A549 (cell line): ENCODE data around the gene GRPEL2. TPM values are rescaled to one million over a fixed set of nuclear protein-coding genes. Genes with fewer than 3 reads are reported as not detected.

Experiments
- ATAC-seq, 2 experiments: fragments of 200-7000 bp in 1 of 2; fragments of >200 bp in 1 of 2; cut with Nextera tagmentation in 1 of 2; cut with Tn5 transposase in 1 of 2; 3 replicates each; pipeline versions ENCODE4 v1.8.0 to v1.9.1; 2018 to 2020; ENCODE audit warnings: mild to moderate bottlenecking in 1 of 2, moderate library complexity in 1 of 2
- CTCF ChIA-PET: fragments of 300-600 bp; sonication (Branson Sonifier 250); formaldehyde crosslinking; extraction: SDS; loops from one replicate; lab custom pipeline; 2021; ENCODE audit warnings: antibody characterized with exemption, inconsistent platforms; lab: Yijun Ruan, JAX
- POLR2A ChIA-PET: fragments of 350-600 bp; formaldehyde crosslinking; extraction: SDS; loops from one replicate; lab custom pipeline; 2021; ENCODE audit warnings: antibody characterized with exemption, inconsistent platforms; lab: Yijun Ruan, JAX
- DNase-seq, 2 experiments: peaks; one replicate each; pipeline versions ENCODE4 v3.0.0 to v3.0.0-alpha.2; 2011 to 2016; ENCODE audit warnings: low read depth in 1 of 2, low spot score in 1 of 2
- FAIRE-seq: peaks from 2 replicates; lab custom pipeline; 2011; peaks lifted over from hg19 to GRCh38; lab: Jason Lieb, UNC
- H3K27ac ChIP-seq, 2 experiments: fragments of >200 bp; sonication (Bioruptor Twin); formaldehyde crosslinking; 3 replicates each; pipeline ENCODE4 v1.5.1; 2016 to 2017
- H3K4me1 ChIP-seq: fragments of >200 bp; sonication (Bioruptor Twin); formaldehyde crosslinking; 3 replicates; pipeline ENCODE4 v1.6.1; 2016
- H3K4me2 ChIP-seq: fragments of >200 bp; sonication (Bioruptor Twin); formaldehyde crosslinking; 3 replicates; pipeline ENCODE4 v1.6.1; 2016
- H3K4me3 ChIP-seq: fragments of >200 bp; sonication (Bioruptor Twin); formaldehyde crosslinking; 3 replicates; pipeline ENCODE4 v1.5.1; 2016
- H3K9me3 ChIP-seq: fragments of >200 bp; sonication (Bioruptor Twin); formaldehyde crosslinking; 3 replicates; pipeline ENCODE4 v1.6.1; 2016
- CEBPB ChIP-seq, 2 experiments: fragments of >200 bp in 1 of 2; sonication (Bioruptor Twin) in 1 of 2; formaldehyde crosslinking in 1 of 2; IDR thresholded peaks; 2 replicates each; pipeline ENCODE4 v1.6.1; 2012 to 2016
- CHD2 ChIP-seq: fragments of 150-350 bp; IDR thresholded peaks from 2 replicates; pipeline ENCODE4 v1.6.1; 2014; ENCODE audit warnings: low read length; ENCODE audit not compliant: partially characterized antibody
- CHD4 ChIP-seq: fragments of 200-600 bp; sonication (generic); IDR thresholded peaks from 2 replicates; pipeline ENCODE4 v1.6.1; 2016; ENCODE audit warnings: antibody characterized with exemption, mild to moderate bottlenecking, borderline replicate concordance
- FOSB ChIP-seq: fragments of 250-450 bp; sonication (Bioruptor Pico); IDR thresholded peaks from 2 replicates; pipeline ENCODE4 v1.5.0; 2020; ENCODE audit warnings: mild to moderate bottlenecking, moderate library complexity
- FOSL2 ChIP-seq, 2 experiments: fragments of 450-650 bp in 1 of 2; fragments of >200 bp in 1 of 2; sonication (Bioruptor Twin) in 1 of 2; formaldehyde crosslinking; IDR thresholded peaks; 2 replicates each; pipeline versions ENCODE4 v1.5.0 to v1.6.1; 2016 to 2020; ENCODE audit warnings: mild to moderate bottlenecking in 1 of 2, moderate library complexity in 1 of 2
- HOXB13 ChIP-seq: fragments of 250-450 bp; sonication (Bioruptor Pico); IDR thresholded peaks from 2 replicates; pipeline ENCODE4 v1.5.0; 2020; ENCODE audit warnings: low read depth, mild to moderate bottlenecking, moderate library complexity
- HOXB5 ChIP-seq: fragments of 250-450 bp; sonication (Bioruptor Pico); IDR thresholded peaks from 2 replicates; pipeline ENCODE4 v1.5.0; 2020; ENCODE audit warnings: mild to moderate bottlenecking, moderate library complexity
- JUN ChIP-seq, 2 experiments: fragments of >200 bp; sonication (Bioruptor Twin); formaldehyde crosslinking; IDR thresholded peaks; 2 replicates in 1 of 2; 3 replicates in 1 of 2; pipeline ENCODE4 v1.6.1; 2016 to 2017
- KDM5A ChIP-seq: fragments of 200-600 bp; sonication (generic); IDR thresholded peaks from 2 replicates; pipeline ENCODE4 v1.6.1; 2016; ENCODE audit warnings: antibody characterized with exemption, mild to moderate bottlenecking
- POLR2AphosphoS2 ChIP-seq: conservative IDR thresholded peaks from 2 replicates; pipeline ENCODE4 v1.6.1; 2012; ENCODE audit warnings: low read length, improper control_type of control experiment, inconsistent platforms
- RAD21 ChIP-seq, 2 experiments: fragments of >200 bp in 1 of 2; sonication (Bioruptor Twin) in 1 of 2; formaldehyde crosslinking in 1 of 2; IDR thresholded peaks in 1 of 2; conservative IDR thresholded peaks in 1 of 2; 2 replicates in 1 of 2; 3 replicates in 1 of 2; pipeline ENCODE4 v1.6.1; 2012 to 2018; ENCODE audit warnings: inconsistent platforms in 1 of 2
- RFX5 ChIP-seq: fragments of 450-650 bp; IDR thresholded peaks from 2 replicates; pipeline ENCODE4 v1.7.1; 2014; ENCODE audit warnings: antibody characterized with exemption, mild to moderate bottlenecking, moderate library complexity
- RNF2 ChIP-seq: fragments of 200-600 bp; sonication (generic); IDR thresholded peaks from 2 replicates; pipeline ENCODE4 v1.6.1; 2016; ENCODE audit warnings: low read depth, mild to moderate bottlenecking, antibody characterized with exemption, moderate library complexity, borderline replicate concordance
- SMC3 ChIP-seq: fragments of >200 bp; sonication (Bioruptor Twin); formaldehyde crosslinking; IDR thresholded peaks from 3 replicates; pipeline ENCODE4 v1.6.1; 2018; ENCODE audit warnings: inconsistent platforms
- ZFP36 ChIP-seq: fragments of 450-650 bp; IDR thresholded peaks from 2 replicates; pipeline ENCODE4 v1.6.1; 2014; ENCODE audit warnings: borderline replicate concordance; ENCODE audit not compliant: partially characterized antibody
- WGBS: methylation state at CpG from one replicate; pipeline ENCODE4 v1.1.6; 2017; ENCODE audit errors: missing lambda C conversion rate; 5-methylcytosine and 5-hydroxymethylcytosine counted together
- polyA plus RNA-seq, 4 experiments: library from polyadenylated mRNA; depleted of rRNA in 3 of 4; stranded (reverse); fragments of >200 nt; fragmentation: RNase III in 1 of 4; extraction: RNeasy Plus Mini Kit Qiagen cat#74134 plus additional on column Dnase treatment in 1 of 4; gene quantifications; 2 replicates in 3 of 4; 3 replicates in 1 of 4; pipeline ENCODE4 v1.2.3, GENCODE V29; 2011 to 2017
- TF ChIP-seq, protein P1 (sequence below): fragments of >200 bp; sonication (Bioruptor Twin); formaldehyde crosslinking; IDR thresholded peaks from 3 replicates; pipeline ENCODE4 v1.5.1; 2016
- TF ChIP-seq, protein P2 (sequence below): IDR thresholded peaks from 2 replicates; pipeline ENCODE4 v1.6.1; 2012; ENCODE audit warnings: low read depth, borderline replicate concordance

The GRPEL2 gene
- polyA plus RNA-seq, 2 of the 4 experiments (the other 2 are of a cell fraction) = 10.4 to 26.4 TPM

DNA sequence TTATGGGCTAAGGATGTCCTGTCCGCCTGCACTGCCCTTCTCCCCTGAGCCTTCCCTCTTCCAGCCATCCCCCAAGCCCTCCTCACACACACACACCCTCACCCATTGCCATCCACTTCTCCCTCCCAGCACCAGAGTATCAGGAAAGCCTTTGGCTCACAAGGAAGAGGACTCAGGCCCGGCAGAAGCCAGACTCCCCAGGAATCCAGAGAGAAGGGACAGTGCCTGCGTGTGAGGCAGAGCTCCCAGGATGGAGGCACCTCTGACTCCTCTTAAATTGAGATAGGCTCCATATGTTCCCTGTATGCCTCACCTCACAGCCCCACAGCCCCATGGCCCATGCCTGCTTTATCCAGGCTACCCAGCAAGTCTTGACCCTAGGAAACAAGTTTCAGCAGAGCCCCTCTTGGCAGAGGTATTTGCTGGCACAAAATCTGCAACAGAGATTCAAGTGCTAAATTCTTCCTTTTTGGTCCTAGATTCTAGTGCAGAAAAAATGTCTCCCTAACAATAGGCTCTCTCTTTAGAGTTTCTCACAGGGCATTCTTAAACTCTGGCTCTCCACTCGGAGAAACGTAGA is 33.0 kb downstream of the GRPEL2 start:
- no peak overlapping the region for H3K4me2 ChIP-seq
- no peak for FAIRE-seq
- no peak for ATAC-seq
- H3K4me3 ChIP-seq = no peak overlapping the region
- TF ChIP-seq, protein P1, sequence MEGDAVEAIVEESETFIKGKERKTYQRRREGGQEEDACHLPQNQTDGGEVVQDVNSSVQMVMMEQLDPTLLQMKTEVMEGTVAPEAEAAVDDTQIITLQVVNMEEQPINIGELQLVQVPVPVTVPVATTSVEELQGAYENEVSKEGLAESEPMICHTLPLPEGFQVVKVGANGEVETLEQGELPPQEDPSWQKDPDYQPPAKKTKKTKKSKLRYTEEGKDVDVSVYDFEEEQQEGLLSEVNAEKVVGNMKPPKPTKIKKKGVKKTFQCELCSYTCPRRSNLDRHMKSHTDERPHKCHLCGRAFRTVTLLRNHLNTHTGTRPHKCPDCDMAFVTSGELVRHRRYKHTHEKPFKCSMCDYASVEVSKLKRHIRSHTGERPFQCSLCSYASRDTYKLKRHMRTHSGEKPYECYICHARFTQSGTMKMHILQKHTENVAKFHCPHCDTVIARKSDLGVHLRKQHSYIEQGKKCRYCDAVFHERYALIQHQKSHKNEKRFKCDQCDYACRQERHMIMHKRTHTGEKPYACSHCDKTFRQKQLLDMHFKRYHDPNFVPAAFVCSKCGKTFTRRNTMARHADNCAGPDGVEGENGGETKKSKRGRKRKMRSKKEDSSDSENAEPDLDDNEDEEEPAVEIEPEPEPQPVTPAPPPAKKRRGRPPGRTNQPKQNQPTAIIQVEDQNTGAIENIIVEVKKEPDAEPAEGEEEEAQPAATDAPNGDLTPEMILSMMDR = no peak
- no peak for TF ChIP-seq SMC3
- TF ChIP-seq KDM5A = no peak
- TF ChIP-seq, protein P2, sequence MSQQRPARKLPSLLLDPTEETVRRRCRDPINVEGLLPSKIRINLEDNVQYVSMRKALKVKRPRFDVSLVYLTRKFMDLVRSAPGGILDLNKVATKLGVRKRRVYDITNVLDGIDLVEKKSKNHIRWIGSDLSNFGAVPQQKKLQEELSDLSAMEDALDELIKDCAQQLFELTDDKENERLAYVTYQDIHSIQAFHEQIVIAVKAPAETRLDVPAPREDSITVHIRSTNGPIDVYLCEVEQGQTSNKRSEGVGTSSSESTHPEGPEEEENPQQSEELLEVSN = no peak
- no peak for TF ChIP-seq RAD21 (conservative IDR thresholded peaks at IDR 0.05 in 1 of 2, IDR thresholded peaks at IDR 0.05 in 1 of 2)
- TF ChIP-seq FOSB = no peak
- TF ChIP-seq CHD2 = no peak
- no peak for TF ChIP-seq HOXB13 (CRISPR knock-in tag)
- no peak for TF ChIP-seq ZFP36
- TF ChIP-seq, all 56 proteins: peak for 0
- POLR2A ChIA-PET = no interaction called here
- Histone ChIP-seq H3K27ac (no peak overlapping the region), H3K9me3 (no peaks in the 10 kb centered on the region), H3K4me1 (no peaks in the 10 kb centered on the region; the same call in 2 of the 3 replicates)
- CTCF ChIA-PET = interaction anchor here (0.6 to 44.9 kb wide), 4 partner anchors 11 to 61 kb away, joined by 3 to 1709 read pairs (median 154); no protein-coding TSS in a partner anchor
- no peak for DNase-seq
- WGBS = 82% methylated on average over 4 of the region's 5 CpGs

DNA sequence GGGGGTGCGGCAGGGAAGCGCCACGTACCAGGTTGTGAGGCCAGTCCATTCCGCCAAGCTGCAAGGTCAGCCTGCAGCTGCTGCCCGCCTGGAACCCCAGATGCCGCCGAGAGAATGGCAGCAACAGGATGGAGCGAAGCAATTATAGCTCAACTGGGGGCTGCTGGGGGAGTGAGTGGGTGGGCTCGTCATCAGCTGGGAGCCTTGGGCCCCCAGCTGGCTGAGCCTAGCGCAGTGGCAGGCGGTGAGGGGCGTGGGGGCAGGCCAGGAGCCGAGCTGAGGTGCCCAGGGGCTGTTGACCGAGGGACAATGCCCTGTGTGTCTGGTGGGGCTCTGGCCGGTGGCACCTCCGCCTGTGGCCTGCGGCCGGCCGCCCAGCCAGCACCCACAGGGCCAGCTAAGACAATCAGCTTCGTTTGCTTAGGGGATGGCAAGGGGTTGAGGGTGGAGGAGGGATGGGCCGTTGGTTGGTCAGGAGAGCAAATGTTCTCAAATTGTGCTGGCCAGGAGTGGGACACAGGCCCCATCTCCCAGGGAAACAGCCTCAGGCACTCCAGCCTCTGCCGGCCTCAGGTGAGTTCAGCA is 34.0 kb downstream of the GRPEL2 start, which contains the start of gene IL17B:
IL17B (minus strand) TSS at position 116 of the 585 bp plus-strand sequence; CDS start at position 49, 67 bp downstream.
- FAIRE-seq (no peak), ATAC-seq (no peak), DNase-seq (no peak)
- TF ChIP-seq, protein P2 = no peak
- no peak for TF ChIP-seq RNF2
- TF ChIP-seq HOXB5 (CRISPR knock-in tag) = no peak
- Histone ChIP-seq H3K27ac (no peak within 1 kb of the TSS), H3K4me3 (no peak within 1 kb of the TSS), H3K4me1 (no peaks in the 10 kb centered on the region; the same call in 2 of the 3 replicates), H3K4me2 (no peak within 1 kb of the TSS), H3K9me3 (no peaks in the 10 kb centered on the region)
- CTCF ChIA-PET = interaction anchor here (0.7 to 44.9 kb wide), 7 partner anchors 10 to 239 kb away, joined by 3 to 1709 read pairs (median 71); no protein-coding TSS in a partner anchor
- WGBS = 72% methylated on average over 22 of the region's 22 CpGs
- POLR2A ChIA-PET = no interaction called here

DNA sequence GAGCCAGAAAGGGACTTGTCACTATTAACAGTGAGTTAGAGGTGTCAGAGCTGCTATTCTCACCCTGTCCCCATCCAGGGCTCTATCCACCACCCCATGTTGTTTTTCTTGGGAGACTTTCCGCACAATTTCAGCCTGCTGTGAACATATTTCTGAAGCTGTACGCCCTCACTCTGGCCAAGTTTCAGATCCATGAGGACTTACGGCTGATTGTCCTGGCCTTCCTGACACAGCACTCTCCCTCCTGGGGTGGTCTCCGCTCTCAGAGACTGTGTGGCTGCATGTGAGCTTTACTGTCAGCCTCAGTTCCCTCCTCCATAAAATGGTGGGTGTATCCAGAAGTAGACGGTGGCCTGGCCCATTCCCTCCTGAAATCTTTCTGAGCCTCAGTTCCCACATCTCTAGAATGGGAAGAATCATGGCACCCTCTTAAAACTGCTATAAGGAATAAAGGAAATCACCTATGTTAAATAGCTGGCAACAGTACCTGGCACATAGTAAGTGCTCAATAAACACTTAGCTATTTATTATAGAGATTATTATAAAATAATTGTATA is 34.6 kb downstream of the GRPEL2 start:
- no peaks in the 10 kb centered on the region; the same call in 2 of the 3 replicates for H3K4me1 ChIP-seq
- WGBS = 92% methylated on average over 4 of the region's 5 CpGs
- TF ChIP-seq JUN (IDR thresholded peaks at IDR 0.05) = no peak
- no peak for TF ChIP-seq CEBPB (IDR thresholded peaks at IDR 0.05)
- no peak for TF ChIP-seq RFX5
- TF ChIP-seq CHD4 = no peak
- no peak for TF ChIP-seq FOSL2 (IDR thresholded peaks at IDR 0.05)
- TF ChIP-seq FOSL2 (CRISPR knock-in tag; IDR thresholded peaks at IDR 0.05) = no peak
- TF ChIP-seq POLR2AphosphoS2 = no peak
- TF ChIP-seq, protein P2 = no peak
- FAIRE-seq = no peak
- no peak for DNase-seq
- ChIA-PET CTCF (interaction anchor here (0.7 to 44.9 kb wide), 7 partner anchors 11 to 239 kb away, joined by 3 to 1709 read pairs (median 71); no protein-coding TSS in a partner anchor), POLR2A (no interaction called here)
- H3K9me3 ChIP-seq = no peaks in the 10 kb centered on the region
- H3K4me3 ChIP-seq = no peak overlapping the region
- no peak for ATAC-seq
- no peak overlapping the region for H3K27ac ChIP-seq
- H3K4me2 ChIP-seq = no peak overlapping the region
